OCI-LY1 (cell line): ENCODE data around the gene CPA3.

ENCODE experiments used
- H2AFZ ChIP-seq: fragments of 200-600 bp; sonication (generic), shearing (Covaris generic); 2 replicates; pipeline ENCODE4 v1.6.0; 2014; ENCODE audit warnings: antibody characterized with exemption, mild to moderate bottlenecking, low read length
- H3F3A ChIP-seq: fragments of 200-600 bp; sonication (generic), shearing (Covaris generic); 2 replicates; pipeline ENCODE4 v1.6.0; 2014; ENCODE audit warnings: mild to moderate bottlenecking, antibody characterized with exemption, low read length, moderate library complexity; ENCODE audit not compliant: insufficient read depth
- H3K27ac ChIP-seq: fragments of 200-600 bp; sonication (generic); 2 replicates; pipeline ENCODE4 v1.5.1; 2014; ENCODE audit warnings: low read length, mixed run types, mild to moderate bottlenecking, low read depth; ENCODE audit not compliant: poor library complexity, severe bottlenecking
- H3K27me3 ChIP-seq: fragments of 200-600 bp; sonication (generic); 2 replicates; pipeline ENCODE4 v1.6.0; 2014; ENCODE audit warnings: antibody characterized with exemption, mild to moderate bottlenecking, low read length, moderate library complexity; ENCODE audit not compliant: insufficient read depth
- H3K36me3 ChIP-seq: fragments of 200-600 bp; sonication (generic); 2 replicates; pipeline ENCODE4 v1.6.1; 2014; ENCODE audit warnings: mild to moderate bottlenecking, antibody characterized with exemption, low read length, moderate library complexity, mixed read lengths; ENCODE audit not compliant: insufficient read depth
- H3K4me1 ChIP-seq: fragments of 200-600 bp; sonication (generic); 2 replicates; pipeline ENCODE4 v1.5.1; 2014; ENCODE audit warnings: mild to moderate bottlenecking, low read length, moderate library complexity; ENCODE audit not compliant: insufficient read depth, severe bottlenecking
- H3K4me2 ChIP-seq: fragments of 200-600 bp; sonication (generic), shearing (Covaris generic); 2 replicates; pipeline ENCODE4 v1.6.1; 2014; ENCODE audit warnings: low read length
- H3K4me3 ChIP-seq: fragments of 200-600 bp; sonication (generic); 2 replicates; pipeline ENCODE4 v1.5.1; 2014; ENCODE audit warnings: low read length, low read depth, mild to moderate bottlenecking, mixed read lengths; ENCODE audit not compliant: poor library complexity, severe bottlenecking
- H3K79me2 ChIP-seq: fragments of 200-600 bp; shearing (Covaris generic); 2 replicates; pipeline ENCODE4 v1.6.1; 2016; ENCODE audit warnings: mixed run types, low read length, mixed read lengths; ENCODE audit not compliant: insufficient read depth
- H3K9ac ChIP-seq: fragments of 200-600 bp; sonication (generic), shearing (Covaris generic); 2 replicates; pipeline ENCODE4 v1.6.1; 2014; ENCODE audit warnings: mild to moderate bottlenecking, low read length, mixed read lengths
- H3K9me2 ChIP-seq: fragments of 200-600 bp; sonication (generic), shearing (Covaris generic); 2 replicates; pipeline ENCODE4 v1.6.1; 2014; ENCODE audit warnings: low read depth, mild to moderate bottlenecking, low read length, mixed read lengths
- H3K9me3 ChIP-seq: fragments of 200-600 bp; shearing (Covaris generic); 2 replicates; pipeline ENCODE4 v1.6.1; 2014; ENCODE audit warnings: low read length, mixed read lengths
- H4K20me1 ChIP-seq: fragments of 200-600 bp; sonication (generic), shearing (Covaris generic); 2 replicates; pipeline ENCODE4 v1.6.0; 2016; ENCODE audit warnings: mild to moderate bottlenecking, low read length; ENCODE audit not compliant: insufficient read depth
- CTCF ChIP-seq: fragments of 200-600 bp; sonication (generic), shearing (Covaris generic); IDR thresholded peaks from 2 replicates; pipeline ENCODE4 v1.5.1; 2017; ENCODE audit warnings: mild to moderate bottlenecking, antibody characterized with exemption, low read length, moderate library complexity, mixed read lengths
- EZH2 ChIP-seq: fragments of 200-600 bp; sonication (generic), shearing (Covaris generic); IDR thresholded peaks from 2 replicates; pipeline ENCODE4 v1.8.0; 2017; ENCODE audit warnings: borderline replicate concordance, mixed run types, mild to moderate bottlenecking, antibody characterized with exemption, low read length, moderate library complexity, mixed read lengths

CPA3 gene

GRCh38 chr3:148854061-148854460 lies 11.0 kb upstream of the CPA3 start:
- no peak overlapping the region for H3K4me2 ChIP-seq
- no peaks in the 10 kb centered on the region for H3F3A ChIP-seq
- no peak overlapping the region for H2AFZ ChIP-seq
- no peak overlapping the region for H3K27ac ChIP-seq
- H3K79me2 ChIP-seq = no peaks in the 10 kb centered on the region
- no peaks in the 10 kb centered on the region for H3K36me3 ChIP-seq
- H4K20me1 ChIP-seq = no peaks in the 10 kb centered on the region
- H3K4me1 ChIP-seq = no peaks in the 10 kb centered on the region
- no peak overlapping the region for H3K9ac ChIP-seq
- no peaks in the 10 kb centered on the region for H3K9me2 ChIP-seq
- TF ChIP-seq EZH2 = no peak
- no peak for TF ChIP-seq CTCF
- H3K9me3 ChIP-seq = no peaks in the 10 kb centered on the region
- no peak overlapping the region for H3K4me3 ChIP-seq
- H3K27me3 ChIP-seq = no peaks in the 10 kb centered on the region

- Histone ChIP-seq H2AFZ (no peak overlapping the region), H3K9me3 (no peaks in the 10 kb centered on the region), H3K27me3 (no peaks in the 10 kb centered on the region), H3K9ac (no peak overlapping the region), H3K4me3 (no peak overlapping the region), H3K27ac (no peak overlapping the region), H3K4me1 (no peaks in the 10 kb centered on the region), H3K36me3 (no peaks in the 10 kb centered on the region), H3F3A (no peaks in the 10 kb centered on the region), H3K9me2 (no peaks in the 10 kb centered on the region), H4K20me1 (no peaks in the 10 kb centered on the region), H3K79me2 (no peaks in the 10 kb centered on the region), H3K4me2 (no peak overlapping the region)
- no peak for TF ChIP-seq CTCF
- no peak for TF ChIP-seq EZH2
Measured at GRCh38 chr3:148856384-148856783, 8.7 kb upstream of the CPA3 start.

GRCh38 chr3:148857316-148857715 lies 7.8 kb upstream of the CPA3 start:
- Histone ChIP-seq H3K4me3 (no peak overlapping the region), H3K4me2 (no peak overlapping the region), H3K9me3 (no peaks in the 10 kb centered on the region), H3K27me3 (no peaks in the 10 kb centered on the region), H3K27ac (no peak overlapping the region), H3K4me1 (no peaks in the 10 kb centered on the region), H3K36me3 (no peaks in the 10 kb centered on the region), H3K9me2 (no peaks in the 10 kb centered on the region), H2AFZ (no peak overlapping the region), H3K79me2 (no peaks in the 10 kb centered on the region), H3K9ac (no peak overlapping the region), H3F3A (no peaks in the 10 kb centered on the region), H4K20me1 (no peaks in the 10 kb centered on the region)
- TF ChIP-seq EZH2 (no peak), CTCF (no peak)
